ENCODE data around the gene EFHD2. TPM values are rescaled to one million over a fixed set of nuclear protein-coding genes. Genes with fewer than 3 reads are reported as not detected.

EFHD2 gene
- total RNA-seq, 2 donors from 2014 or later: 69.9 to 281 TPM

DNA sequence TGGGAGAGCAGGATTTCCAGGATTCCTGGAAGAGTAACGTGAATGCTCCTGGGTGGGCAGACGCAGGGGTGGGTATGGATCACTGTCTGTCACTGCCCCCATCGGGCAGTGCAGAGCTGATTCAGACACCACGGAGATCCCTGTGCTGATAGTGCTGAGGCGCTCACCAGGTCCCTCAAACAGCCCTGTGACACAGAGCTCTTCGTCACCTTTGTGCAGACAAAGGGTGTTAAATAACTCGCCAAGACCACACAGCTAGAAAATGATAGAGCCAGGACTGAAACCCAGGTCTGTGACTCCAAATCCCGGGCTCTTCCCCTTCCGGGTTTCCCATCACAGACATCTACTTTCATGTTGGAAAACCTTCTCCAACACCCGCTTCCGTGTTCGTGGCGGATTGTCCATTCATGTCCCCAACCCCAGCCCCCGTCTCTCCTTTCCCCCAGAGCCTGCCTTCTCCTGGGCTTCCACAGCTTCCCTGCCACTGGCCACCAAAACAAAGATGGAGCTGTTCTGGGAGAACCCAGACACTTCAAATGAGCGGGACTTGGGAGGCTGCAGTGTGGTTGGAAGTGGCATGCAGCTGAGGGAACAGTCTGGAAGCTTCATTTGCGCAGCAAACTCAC lies 2.6 kb downstream of the EFHD2 start:
- Histone ChIP-seq H3K9me3 (no peaks in the 10 kb centered on the region), H3K4me3 (no peak overlapping the region), H3K36me3 (no peaks in the 10 kb centered on the region), H3K27me3 (replicated peaks; ENCODE audit: insufficient read depth) (no peaks in the 10 kb centered on the region), H3K27ac (peak overlapping the region in 1 of 2 donors; percentile 74), H3K4me1 (replicated peaks) (peaks cover 16% of the 10 kb centered on the region)
- TF ChIP-seq, protein P1, sequence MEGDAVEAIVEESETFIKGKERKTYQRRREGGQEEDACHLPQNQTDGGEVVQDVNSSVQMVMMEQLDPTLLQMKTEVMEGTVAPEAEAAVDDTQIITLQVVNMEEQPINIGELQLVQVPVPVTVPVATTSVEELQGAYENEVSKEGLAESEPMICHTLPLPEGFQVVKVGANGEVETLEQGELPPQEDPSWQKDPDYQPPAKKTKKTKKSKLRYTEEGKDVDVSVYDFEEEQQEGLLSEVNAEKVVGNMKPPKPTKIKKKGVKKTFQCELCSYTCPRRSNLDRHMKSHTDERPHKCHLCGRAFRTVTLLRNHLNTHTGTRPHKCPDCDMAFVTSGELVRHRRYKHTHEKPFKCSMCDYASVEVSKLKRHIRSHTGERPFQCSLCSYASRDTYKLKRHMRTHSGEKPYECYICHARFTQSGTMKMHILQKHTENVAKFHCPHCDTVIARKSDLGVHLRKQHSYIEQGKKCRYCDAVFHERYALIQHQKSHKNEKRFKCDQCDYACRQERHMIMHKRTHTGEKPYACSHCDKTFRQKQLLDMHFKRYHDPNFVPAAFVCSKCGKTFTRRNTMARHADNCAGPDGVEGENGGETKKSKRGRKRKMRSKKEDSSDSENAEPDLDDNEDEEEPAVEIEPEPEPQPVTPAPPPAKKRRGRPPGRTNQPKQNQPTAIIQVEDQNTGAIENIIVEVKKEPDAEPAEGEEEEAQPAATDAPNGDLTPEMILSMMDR (IDR thresholded peaks at IDR 0.05): no peak
- TF ChIP-seq POLR2A (IDR thresholded peaks at IDR 0.05) (no peak), POLR2AphosphoS5 (IDR thresholded peaks at IDR 0.05) (no peak)
- 65% methylated on average over 16 of the region's 16 CpGs for WGBS
- intact Hi-C loops (cut with DNase I): no loop called here
- DNase-seq (ENCODE audit: low spot score): no peak

DNA sequence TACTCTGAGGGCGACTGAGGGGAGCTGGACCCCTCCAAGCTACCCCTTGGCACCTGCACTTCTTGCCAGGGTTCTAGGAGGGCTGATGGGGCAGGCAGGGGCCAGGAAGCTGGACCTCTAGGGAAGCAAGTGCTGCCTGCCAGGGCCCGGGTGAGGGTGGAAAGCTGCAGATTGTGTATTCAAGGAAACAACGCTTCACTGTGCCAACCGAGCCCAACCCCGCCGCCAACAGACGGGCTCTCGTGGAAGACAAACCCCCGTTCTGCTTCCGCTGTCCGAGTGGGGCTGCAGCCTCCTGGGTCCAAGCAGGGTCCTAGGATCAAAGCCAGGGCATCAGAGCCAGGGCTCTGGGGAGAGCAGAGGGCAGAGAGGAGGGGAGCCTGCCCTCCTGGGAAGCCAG lies 3.2 kb downstream of the EFHD2 start:
- Histone ChIP-seq H3K9me3 (no peaks in the 10 kb centered on the region), H3K4me1 (replicated peaks) (peaks cover 16% of the 10 kb centered on the region), H3K27me3 (replicated peaks; ENCODE audit: insufficient read depth) (no peaks in the 10 kb centered on the region), H3K27ac (peak overlapping the region in 1 of 2 donors; percentile 74), H3K4me3 (no peak overlapping the region), H3K36me3 (no peaks in the 10 kb centered on the region)
- intact Hi-C loops (cut with DNase I): no loop called here
- peak; percentile 36 for DNase-seq (ENCODE audit: low spot score)
- TF ChIP-seq POLR2A (IDR thresholded peaks at IDR 0.05) (no peak), POLR2AphosphoS5 (IDR thresholded peaks at IDR 0.05) (no peak)
- 45% methylated on average over 11 of the region's 11 CpGs for WGBS

DNA sequence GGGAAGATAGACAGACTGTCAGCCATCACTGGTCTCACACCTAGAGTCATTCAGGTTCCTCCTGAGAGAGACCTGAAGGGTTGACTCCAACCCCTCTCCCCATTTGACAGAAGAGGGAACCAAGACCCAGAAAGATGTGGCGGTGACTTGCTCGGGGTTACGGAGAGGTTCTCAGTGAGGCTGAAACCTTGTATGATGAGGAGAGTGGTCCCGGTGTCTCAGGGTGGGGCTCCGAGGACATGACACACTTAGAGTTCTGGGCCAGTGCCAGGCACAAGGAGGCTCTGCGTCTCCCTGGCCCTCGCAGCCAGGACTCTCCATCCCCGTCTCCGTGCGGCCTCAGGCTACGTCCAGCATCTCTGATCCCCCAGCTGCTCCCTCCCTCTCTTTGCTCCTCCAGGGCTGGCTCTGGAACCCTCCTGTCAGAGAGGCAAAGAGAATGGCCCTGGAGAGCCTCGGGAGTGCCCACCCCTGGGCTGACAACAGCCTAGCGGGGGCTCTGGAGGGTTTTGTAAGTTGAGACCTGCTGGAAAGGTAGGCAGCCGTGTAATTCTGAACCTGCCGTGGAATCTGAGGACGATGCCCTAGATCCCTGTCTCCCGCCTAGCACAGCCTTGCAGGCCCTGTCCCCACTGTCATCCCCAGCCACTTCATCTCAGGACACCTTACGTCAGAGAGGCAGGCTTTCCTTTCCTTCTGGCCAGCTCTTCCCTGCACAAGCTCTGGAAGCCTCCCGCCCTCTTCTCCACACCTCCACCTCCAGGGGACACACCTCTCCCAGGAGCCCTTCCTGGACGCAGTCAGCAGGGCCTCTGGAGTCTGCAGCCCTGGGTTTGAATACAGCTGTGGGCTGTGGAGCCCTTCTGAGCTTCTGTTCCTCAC lies 4.1 kb downstream of the EFHD2 start:
- Histone ChIP-seq H3K4me1 (replicated peaks) (peaks cover 16% of the 10 kb centered on the region), H3K4me3 (no peak overlapping the region), H3K9me3 (no peaks in the 10 kb centered on the region), H3K36me3 (no peaks in the 10 kb centered on the region), H3K27me3 (replicated peaks; ENCODE audit: insufficient read depth) (no peaks in the 10 kb centered on the region), H3K27ac (no peak overlapping the region)
- DNase-seq (ENCODE audit: low spot score): no peak
- no peak for TF ChIP-seq POLR2A (IDR thresholded peaks at IDR 0.05)
- TF ChIP-seq, protein P1 (IDR thresholded peaks at IDR 0.05): no peak
- no peak for TF ChIP-seq POLR2AphosphoS5 (IDR thresholded peaks at IDR 0.05)
- intact Hi-C loops (cut with DNase I): no loop called here
- WGBS: 84% methylated on average over 20 of the region's 20 CpGs

DNA sequence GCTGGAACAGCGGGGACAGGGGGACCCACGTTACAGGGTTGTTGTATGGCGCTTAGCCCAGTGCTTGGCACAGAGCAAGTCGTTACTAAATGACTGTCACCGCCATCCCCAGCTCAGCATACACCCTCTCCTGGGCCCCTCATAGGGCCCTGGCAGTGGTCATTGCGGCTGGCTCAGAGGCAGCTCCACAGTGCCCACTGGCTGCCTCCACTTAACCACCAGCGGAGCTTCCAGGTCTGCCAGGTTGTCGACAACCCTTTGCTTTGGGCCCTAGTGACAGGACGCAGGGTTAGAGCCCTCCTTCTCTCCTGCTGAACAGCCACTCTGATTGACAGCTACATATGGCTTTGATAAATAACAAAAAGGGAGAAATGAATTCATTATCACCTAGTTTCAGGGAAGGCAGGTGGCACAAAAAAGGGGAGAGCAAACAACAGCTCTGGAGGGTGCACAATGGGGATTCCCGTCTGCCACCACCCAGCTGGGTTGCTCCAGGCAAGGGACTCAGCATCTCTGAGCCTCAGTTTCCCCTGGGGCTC lies 4.8 kb downstream of the EFHD2 start:
- H3K4me3 ChIP-seq: no peak overlapping the region
- TF ChIP-seq POLR2AphosphoS5 (IDR thresholded peaks at IDR 0.05): no peak
- TF ChIP-seq POLR2A (IDR thresholded peaks at IDR 0.05): no peak
- TF ChIP-seq, protein P1 (IDR thresholded peaks at IDR 0.05): no peak
- peaks cover 16% of the 10 kb centered on the region for H3K4me1 ChIP-seq (replicated peaks)
- intact Hi-C loops (cut with DNase I): no loop called here
- 92% methylated on average over 10 of the region's 10 CpGs for WGBS
- no peak for DNase-seq (ENCODE audit: low spot score)
- H3K27ac ChIP-seq: no peak overlapping the region
- H3K9me3 ChIP-seq: no peaks in the 10 kb centered on the region
- no peaks in the 10 kb centered on the region for H3K36me3 ChIP-seq
- no peaks in the 10 kb centered on the region for H3K27me3 ChIP-seq (replicated peaks; ENCODE audit: insufficient read depth)

DNA sequence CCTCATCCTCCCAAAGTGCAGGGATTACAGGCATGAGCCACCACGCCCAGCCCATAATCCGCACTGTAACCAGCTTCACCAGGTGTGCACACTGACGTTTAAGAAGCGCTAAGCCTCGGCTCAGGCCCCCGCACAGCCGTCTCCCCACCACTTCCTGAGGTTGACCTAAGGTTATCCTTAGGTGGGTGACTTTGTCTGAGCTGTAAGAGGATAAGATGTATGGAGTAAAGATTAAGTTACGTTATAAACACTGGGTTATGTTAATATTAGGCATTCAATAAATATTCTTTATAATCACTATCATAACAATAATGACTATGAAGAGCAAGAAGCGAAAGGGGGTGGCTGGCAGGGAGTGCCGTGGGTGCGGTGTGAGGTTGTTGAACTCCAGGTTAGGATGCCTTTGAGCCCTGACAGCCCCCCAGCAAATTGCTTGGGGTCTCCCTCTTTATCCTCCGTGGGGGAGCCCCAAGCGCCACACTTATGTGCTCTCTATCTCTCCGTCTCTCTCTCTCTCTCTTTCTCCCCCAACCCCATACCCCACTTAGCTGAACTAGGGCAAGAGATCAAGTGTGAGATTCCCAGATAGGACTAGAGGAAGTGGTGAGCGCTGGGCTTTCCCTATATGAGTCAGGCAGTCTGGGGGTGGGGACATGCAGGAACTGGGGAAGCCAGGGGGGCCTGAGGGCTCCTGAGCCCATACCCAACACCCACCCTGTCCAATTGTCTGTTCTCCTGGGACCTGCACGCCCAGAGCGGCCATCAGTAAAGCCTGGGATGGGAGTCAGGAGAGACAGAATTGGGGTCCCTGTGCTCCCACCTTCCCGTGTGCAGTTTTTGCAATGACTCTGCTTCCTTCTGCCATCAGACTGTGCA lies 7.6 kb downstream of the EFHD2 start:
- no peak for DNase-seq (ENCODE audit: low spot score)
- no peak overlapping the region for H3K4me3 ChIP-seq
- no peaks in the 10 kb centered on the region for H3K36me3 ChIP-seq
- no peaks in the 10 kb centered on the region for H3K9me3 ChIP-seq
- peaks cover 6% of the 10 kb centered on the region for H3K4me1 ChIP-seq (replicated peaks)
- no peak overlapping the region for H3K27ac ChIP-seq
- TF ChIP-seq, protein P1 (IDR thresholded peaks at IDR 0.05): no peak
- TF ChIP-seq POLR2AphosphoS5 (IDR thresholded peaks at IDR 0.05) (no peak), POLR2A (IDR thresholded peaks at IDR 0.05) (no peak)
- intact Hi-C loops (cut with DNase I): no loop called here
- H3K27me3 ChIP-seq (replicated peaks; ENCODE audit: insufficient read depth): no peaks in the 10 kb centered on the region
- WGBS: 79% methylated on average over 18 of the region's 18 CpGs

All from prostate gland (tissue), 2 donors.